ENCODE data around the gene ABCA4. TPM values are rescaled to one million over a fixed set of nuclear protein-coding genes. Genes with fewer than 3 reads are reported as not detected.

Gene ABCA4
- total RNA-seq, 1 experiment from 2014 or later: 0.11 TPM

DNA sequence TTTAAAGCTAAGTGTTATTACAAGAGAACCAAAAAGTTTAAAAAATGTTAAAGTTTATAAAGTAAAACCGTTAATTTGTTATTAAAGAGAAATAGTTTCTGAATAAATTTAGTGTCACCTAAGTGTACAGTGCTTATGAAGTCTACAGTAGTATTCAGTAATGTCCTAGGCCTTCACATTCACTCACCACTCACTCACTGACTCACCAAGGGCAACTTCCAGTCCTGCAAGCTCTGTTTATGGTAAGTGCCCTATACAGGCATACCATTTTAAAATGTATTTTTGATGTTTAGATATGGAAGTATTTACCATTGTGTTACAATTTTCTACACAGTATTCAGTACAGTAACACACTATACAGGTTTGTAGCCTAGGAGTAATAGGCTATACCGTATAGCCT is 151.6 kb downstream of the ABCA4 start:
- DNase-seq (ENCODE audit: low read depth in 1 of 2, low spot score in 2 of 2): no peak
- Histone ChIP-seq H3K27me3 (replicated peaks) (no peaks in the 10 kb centered on the region), H3K4me1 (replicated peaks) (peaks cover 9% of the 10 kb centered on the region), H3K27ac (no peak overlapping the region), H3K4me3 (no peak overlapping the region), H3K9me3 (replicated peaks) (no peaks in the 10 kb centered on the region), H3K36me3 (no peaks in the 10 kb centered on the region)

DNA sequence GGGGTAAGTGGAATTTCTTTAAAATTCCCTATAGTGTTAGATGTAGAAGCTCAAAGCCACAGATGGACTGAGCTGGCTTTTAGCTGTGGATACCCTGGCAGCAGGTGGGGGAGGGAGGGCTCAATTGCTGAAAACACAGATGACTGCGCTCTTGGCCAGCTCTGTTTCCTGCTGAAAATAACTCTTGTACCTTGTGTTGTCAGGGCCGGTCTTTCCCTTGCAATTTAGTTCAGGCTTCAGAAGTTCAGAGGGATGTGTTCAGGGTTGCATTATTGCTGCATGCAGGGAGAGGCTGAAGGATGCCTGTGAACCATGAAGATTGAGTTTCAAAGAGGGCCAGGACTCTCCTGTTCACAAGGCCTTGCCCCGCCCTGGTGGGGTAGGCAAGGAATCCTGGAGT is 153.6 kb downstream of the ABCA4 start:
- H3K4me3 ChIP-seq: no peak overlapping the region
- DNase-seq (ENCODE audit: low read depth in 1 of 2, low spot score in 2 of 2): no peak
- H3K27ac ChIP-seq: no peak overlapping the region
- H3K9me3 ChIP-seq (replicated peaks): no peaks in the 10 kb centered on the region
- H3K27me3 ChIP-seq (replicated peaks): no peaks in the 10 kb centered on the region
- no peaks in the 10 kb centered on the region for H3K36me3 ChIP-seq
- peaks cover 10% of the 10 kb centered on the region for H3K4me1 ChIP-seq (replicated peaks)

DNA sequence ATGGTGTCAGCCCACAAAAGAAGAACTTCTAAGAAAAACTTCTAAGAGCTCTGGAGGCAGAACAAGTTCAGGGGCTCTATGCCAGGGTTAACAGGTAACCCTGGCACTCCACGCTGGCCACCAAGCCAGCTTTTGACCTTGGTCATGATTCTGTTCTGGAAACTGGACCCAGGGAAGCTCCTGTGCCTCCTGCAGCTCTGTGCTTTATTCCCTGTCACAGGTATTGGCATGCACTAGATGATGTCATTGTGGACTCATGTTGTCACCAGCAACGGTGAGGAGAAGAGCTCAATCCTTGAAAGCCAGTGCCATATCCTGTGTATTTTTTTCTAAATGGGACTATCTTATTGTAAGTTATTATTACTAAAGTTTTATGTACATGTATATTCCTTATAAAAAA is 155.1 kb downstream of the ABCA4 start:
- no peaks in the 10 kb centered on the region for H3K36me3 ChIP-seq
- no peaks in the 10 kb centered on the region for H3K27me3 ChIP-seq (replicated peaks)
- H3K9me3 ChIP-seq (replicated peaks): 0 out of 2 replicates have a peak, but pooled peaks cover 2% of the 10 kb centered on the region
- no peak overlapping the region for H3K4me3 ChIP-seq
- no peak overlapping the region for H3K27ac ChIP-seq
- peaks cover 10% of the 10 kb centered on the region for H3K4me1 ChIP-seq (replicated peaks)
- DNase-seq (ENCODE audit: low read depth in 1 of 2, low spot score in 2 of 2): no peak

DNA sequence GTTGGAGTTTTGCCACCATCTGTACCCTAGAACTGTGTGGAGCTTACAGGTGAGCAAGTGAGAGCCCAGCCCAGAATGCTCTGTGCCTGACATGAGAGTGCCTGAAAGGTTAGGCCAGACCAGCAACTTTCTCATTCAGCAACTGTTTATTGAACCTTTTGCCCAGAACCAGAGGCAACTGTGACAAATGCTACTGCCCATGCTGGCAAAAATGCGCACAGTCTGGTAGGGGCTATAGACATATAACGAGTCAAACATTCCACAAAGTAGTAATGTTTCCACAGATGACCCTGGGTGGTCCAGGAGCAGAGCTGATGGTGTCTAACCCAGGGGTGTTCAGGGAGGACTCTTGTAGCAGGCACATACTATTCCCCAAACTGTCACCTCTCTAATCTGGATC is 155.7 kb downstream of the ABCA4 start:
- Histone ChIP-seq H3K4me1 (replicated peaks) (peaks cover 10% of the 10 kb centered on the region), H3K4me3 (no peak overlapping the region), H3K27ac (no peak overlapping the region), H3K27me3 (replicated peaks) (no peaks in the 10 kb centered on the region), H3K9me3 (replicated peaks) (0 out of 2 replicates have a peak, but pooled peaks cover 2% of the 10 kb centered on the region), H3K36me3 (no peaks in the 10 kb centered on the region)
- DNase-seq (ENCODE audit: low read depth in 1 of 2, low spot score in 2 of 2): no peak

DNA sequence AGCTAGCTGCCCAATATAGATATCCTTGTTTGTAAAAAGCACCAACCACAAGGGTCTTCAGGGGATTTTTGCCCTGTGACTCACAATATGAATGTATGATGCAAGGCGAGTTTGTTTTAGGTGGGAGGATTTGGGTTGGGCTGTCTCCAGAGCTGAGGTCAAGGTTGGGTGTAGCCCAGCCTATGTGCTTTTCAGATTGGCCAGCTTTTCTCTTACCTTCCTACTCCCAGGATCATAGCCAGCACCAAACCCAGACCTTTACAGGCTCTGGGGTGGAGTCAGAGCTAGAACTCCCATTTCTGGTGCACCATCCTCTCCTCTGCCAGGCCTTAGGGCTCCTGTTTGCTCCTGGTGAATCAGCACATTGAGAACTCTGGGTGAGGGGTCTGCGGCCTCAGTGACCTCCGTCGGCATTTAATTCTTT is 156.2 kb downstream of the ABCA4 start:
- Histone ChIP-seq H3K4me1 (replicated peaks) (peaks cover 10% of the 10 kb centered on the region), H3K36me3 (no peaks in the 10 kb centered on the region), H3K27me3 (replicated peaks) (no peaks in the 10 kb centered on the region), H3K9me3 (replicated peaks) (0 out of 2 replicates have a peak, but pooled peaks cover 2% of the 10 kb centered on the region), H3K4me3 (no peak overlapping the region), H3K27ac (no peak overlapping the region)
- DNase-seq (ENCODE audit: low read depth in 1 of 2, low spot score in 2 of 2): no peak

DNA sequence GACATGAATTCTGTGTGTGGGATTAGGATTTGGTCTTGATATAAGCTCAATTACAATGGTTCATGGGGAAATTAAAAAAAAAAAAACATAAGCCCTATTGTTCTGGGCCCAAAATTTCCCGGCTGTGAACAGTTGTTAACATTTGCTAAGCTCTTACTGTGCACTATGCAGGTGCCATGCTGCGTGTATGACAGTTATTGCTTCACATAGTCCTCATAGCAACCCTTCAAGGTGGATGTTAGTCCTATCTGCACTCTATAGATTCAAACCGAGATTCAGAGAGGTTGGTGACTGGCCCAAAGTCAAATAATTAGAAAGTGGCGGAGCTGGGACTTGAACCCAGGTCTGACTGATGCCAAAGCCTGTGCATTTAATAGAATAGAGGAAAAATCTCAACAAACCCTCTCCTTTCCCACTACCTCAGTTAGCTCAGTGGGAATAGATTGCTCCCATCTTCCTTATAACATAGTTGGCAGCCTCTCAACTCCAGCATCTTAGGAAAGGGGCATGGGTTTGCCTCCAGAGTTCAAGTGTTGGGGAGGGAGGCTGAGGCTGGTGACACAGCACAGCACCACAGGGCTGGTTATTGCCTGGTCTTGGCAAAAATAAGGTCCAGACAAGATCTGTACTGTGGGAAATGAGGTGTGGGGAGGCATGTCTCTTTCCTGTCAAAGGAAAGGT is 156.7 kb downstream of the ABCA4 start:
- Histone ChIP-seq H3K4me3 (no peak overlapping the region), H3K36me3 (no peaks in the 10 kb centered on the region), H3K4me1 (replicated peaks) (peaks cover 10% of the 10 kb centered on the region), H3K27me3 (replicated peaks) (no peaks in the 10 kb centered on the region), H3K27ac (no peak overlapping the region), H3K9me3 (replicated peaks) (0 out of 2 replicates have a peak, but pooled peaks cover 2% of the 10 kb centered on the region)
- no peak for DNase-seq (ENCODE audit: low read depth in 1 of 2, low spot score in 2 of 2)

DNA sequence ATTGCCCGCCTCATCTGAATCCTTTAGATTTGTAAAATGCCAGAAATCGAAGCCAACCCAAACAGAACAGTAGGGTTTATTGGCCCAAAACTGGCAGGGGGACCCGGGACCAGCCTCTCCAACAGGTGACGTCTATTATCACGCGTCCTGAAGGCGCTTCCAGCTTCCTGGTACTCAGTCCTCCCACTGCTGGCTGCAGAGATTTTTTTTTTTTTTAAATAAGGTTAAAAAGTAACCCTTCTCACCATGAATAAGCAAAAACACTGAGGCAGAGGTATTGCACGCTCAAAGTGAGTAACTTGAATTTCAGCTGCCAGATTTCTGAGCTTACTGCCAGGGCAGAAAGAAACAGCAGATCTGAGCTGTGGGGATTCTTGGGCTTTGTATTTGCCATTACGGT is 157.4 kb downstream of the ABCA4 start:
- H3K27ac ChIP-seq: no peak overlapping the region
- DNase-seq (ENCODE audit: low read depth in 1 of 2, low spot score in 2 of 2): no peak
- H3K4me3 ChIP-seq: no peak overlapping the region

DNA sequence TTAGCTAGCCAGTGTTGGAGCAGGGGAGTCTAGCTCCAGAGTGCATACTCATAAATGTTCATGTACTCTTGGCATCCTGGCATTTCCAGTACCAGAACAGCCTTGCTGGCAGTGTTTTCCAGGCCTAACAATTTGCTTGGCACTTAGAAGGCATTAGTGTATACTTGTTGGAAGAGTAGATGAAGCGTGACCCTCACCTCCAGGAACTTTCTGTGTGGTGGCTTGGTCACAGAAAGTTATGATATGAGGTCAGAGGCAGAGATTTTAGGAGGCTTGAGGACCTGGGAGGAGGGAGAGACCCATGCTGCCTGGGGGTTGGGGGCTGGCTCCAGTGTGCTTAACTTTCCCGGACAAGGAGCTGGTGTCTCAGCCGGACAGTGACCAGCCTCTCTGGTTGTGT is 159.0 kb downstream of the ABCA4 start:
- peaks cover 10% of the 10 kb centered on the region for H3K4me1 ChIP-seq (replicated peaks)
- no peak overlapping the region for H3K27ac ChIP-seq
- no peaks in the 10 kb centered on the region for H3K27me3 ChIP-seq (replicated peaks)
- no peak overlapping the region for H3K4me3 ChIP-seq
- H3K36me3 ChIP-seq: no peaks in the 10 kb centered on the region
- 0 out of 2 replicates have a peak, but pooled peaks cover 2% of the 10 kb centered on the region for H3K9me3 ChIP-seq (replicated peaks)
- no peak for DNase-seq (ENCODE audit: low read depth in 1 of 2, low spot score in 2 of 2)

More for the DNA sequence above, 157.4 kb downstream of the ABCA4 start:
- Histone ChIP-seq H3K36me3 (no peaks in the 10 kb centered on the region), H3K4me1 (replicated peaks) (peaks cover 10% of the 10 kb centered on the region), H3K9me3 (replicated peaks) (0 out of 2 replicates have a peak, but pooled peaks cover 2% of the 10 kb centered on the region), H3K27me3 (replicated peaks) (no peaks in the 10 kb centered on the region)

DNA sequence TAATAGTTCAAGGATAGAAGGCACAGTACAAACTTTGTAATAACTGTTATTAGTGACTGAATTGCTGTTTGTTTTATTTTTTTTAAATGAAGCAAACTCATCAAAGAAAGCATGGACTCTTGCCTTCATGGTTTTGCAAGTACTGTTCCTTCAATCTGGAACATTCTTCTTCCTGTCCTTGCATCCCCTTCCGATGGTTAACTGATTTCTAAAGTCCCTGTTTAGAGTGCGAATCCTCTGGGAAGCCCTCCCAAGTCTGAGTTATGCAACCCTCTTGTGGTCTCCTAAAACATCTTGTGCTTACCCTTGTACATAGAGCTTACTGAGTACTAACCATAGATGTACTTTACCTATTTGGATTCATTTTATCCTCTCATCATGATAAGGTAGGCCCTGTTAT is 159.5 kb downstream of the ABCA4 start:
- Histone ChIP-seq H3K36me3 (no peaks in the 10 kb centered on the region), H3K9me3 (replicated peaks) (peaks cover 3% of the 10 kb centered on the region), H3K27me3 (replicated peaks) (no peaks in the 10 kb centered on the region), H3K4me1 (replicated peaks) (peaks cover 10% of the 10 kb centered on the region), H3K4me3 (no peak overlapping the region), H3K27ac (no peak overlapping the region)
- DNase-seq (ENCODE audit: low read depth in 1 of 2, low spot score in 2 of 2): no peak

DNA sequence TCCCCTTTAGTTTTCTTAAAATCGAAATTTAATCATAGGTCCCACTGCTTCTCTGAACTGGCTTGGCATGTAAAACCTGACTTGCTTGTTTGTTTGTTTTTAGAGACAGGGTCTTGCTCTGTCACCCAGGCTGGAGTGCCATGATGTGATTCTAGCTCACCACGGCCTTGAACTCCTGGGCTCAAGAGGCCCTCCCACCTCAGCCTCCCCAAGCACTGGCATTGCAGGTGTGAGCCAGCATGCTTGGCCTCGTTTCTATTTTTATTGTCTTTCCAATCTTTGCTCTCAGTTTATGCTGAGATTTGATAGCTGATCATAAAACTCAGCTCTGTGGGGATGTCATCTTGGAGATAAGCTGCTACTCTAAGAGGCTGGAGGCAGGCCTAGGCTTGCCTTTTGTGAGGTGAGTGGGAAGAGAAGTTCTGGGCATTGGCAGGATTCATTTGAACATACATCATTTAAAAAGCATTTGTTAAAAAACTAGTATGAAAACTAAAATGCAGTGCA is 160.3 kb downstream of the ABCA4 start:
- Histone ChIP-seq H3K36me3 (no peaks in the 10 kb centered on the region), H3K27ac (no peak overlapping the region)
- DNase-seq (ENCODE audit: low read depth in 1 of 2, low spot score in 2 of 2): no peak

DNA sequence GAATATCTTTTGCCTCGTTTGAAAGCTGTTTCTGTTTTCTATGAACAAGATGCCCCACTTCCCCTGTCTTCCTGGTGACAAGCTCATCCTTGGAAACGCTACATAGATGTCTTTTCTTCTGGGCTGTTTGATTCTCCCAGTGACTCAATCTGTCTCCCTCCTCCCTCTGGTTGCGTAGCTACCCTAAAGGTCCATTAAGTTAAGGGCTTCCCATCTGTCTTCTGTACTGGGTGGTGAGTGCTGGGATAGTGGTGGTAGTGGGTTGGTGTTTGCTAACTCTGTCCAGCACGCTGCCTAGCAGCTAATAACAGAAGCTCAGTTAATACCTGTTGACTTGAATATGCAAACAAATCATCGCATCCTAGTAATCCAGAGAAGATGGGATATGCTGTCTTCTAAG is 161.5 kb downstream of the ABCA4 start:
- Histone ChIP-seq H3K9me3 (replicated peaks) (peaks cover 10% of the 10 kb centered on the region), H3K27me3 (replicated peaks) (no peaks in the 10 kb centered on the region), H3K4me1 (replicated peaks) (peaks cover 2% of the 10 kb centered on the region), H3K4me3 (no peak overlapping the region), H3K36me3 (no peaks in the 10 kb centered on the region), H3K27ac (no peak overlapping the region)
- no peak for DNase-seq (ENCODE audit: low read depth in 1 of 2, low spot score in 2 of 2)

More for the DNA sequence above, 160.3 kb downstream of the ABCA4 start:
- Histone ChIP-seq H3K4me1 (replicated peaks) (peaks cover 10% of the 10 kb centered on the region), H3K4me3 (no peak overlapping the region), H3K9me3 (replicated peaks) (peaks cover 7% of the 10 kb centered on the region), H3K27me3 (replicated peaks) (no peaks in the 10 kb centered on the region)

DNA sequence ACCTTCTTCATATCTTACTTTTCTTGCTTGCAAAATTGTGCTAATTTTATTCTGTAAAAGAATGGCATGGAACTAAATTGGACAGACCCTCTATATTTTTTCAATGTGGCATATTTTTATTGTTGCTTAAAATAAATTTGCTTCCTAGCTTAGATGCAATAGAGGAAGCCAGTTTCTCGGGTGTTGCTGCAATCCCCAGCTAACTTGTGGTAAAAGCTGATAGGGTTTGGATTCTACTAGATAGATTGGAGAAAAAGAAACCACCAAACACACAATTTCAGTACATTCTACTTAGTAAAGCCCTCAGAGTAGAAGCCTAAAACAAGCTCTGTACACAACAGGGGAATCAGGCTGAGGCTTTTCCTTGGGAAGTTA is 162.2 kb downstream of the ABCA4 start:
- H3K27me3 ChIP-seq (replicated peaks): no peaks in the 10 kb centered on the region
- H3K36me3 ChIP-seq: no peaks in the 10 kb centered on the region
- no peak for DNase-seq (ENCODE audit: low read depth in 1 of 2, low spot score in 2 of 2)
- no peaks in the 10 kb centered on the region for H3K4me1 ChIP-seq (replicated peaks)
- H3K27ac ChIP-seq: no peak overlapping the region
- peaks cover 10% of the 10 kb centered on the region for H3K9me3 ChIP-seq (replicated peaks)
- H3K4me3 ChIP-seq: no peak overlapping the region

DNA sequence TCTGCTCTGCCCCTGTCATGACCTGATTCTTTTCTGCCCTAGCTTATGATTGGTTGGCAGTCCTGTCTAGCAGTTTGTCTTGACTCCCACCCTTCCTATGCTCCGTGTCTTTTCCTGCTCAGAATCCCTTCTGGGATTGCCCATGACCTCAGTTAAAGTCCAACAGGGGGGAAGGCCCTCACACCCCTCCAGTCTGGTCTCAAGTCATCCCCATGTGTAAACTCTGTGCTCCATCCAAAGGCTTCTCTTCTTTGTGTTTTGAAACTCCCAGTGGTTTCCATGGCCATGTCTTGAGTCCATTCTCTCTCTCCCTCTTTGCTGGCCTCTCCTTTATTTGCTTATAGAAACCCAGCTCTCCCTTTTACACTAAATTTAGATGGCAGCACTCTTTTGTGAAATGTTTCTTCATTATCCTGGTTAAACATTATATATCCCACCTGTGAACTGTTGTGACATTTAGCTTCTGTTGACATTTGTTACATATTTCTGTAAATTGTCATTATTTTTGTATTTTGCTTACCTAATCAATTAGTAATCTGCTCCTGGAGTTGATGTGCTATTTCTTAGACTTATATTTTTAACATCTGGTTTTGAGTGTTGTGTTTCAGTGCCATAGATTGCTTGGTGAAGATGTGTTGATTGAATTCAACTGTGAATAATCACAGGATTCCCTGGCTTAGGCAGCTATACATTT is 162.8 kb downstream of the ABCA4 start:
- peaks cover 10% of the 10 kb centered on the region for H3K9me3 ChIP-seq (replicated peaks)
- no peak for DNase-seq (ENCODE audit: low read depth in 1 of 2, low spot score in 2 of 2)
- no peaks in the 10 kb centered on the region for H3K4me1 ChIP-seq (replicated peaks)
- no peak overlapping the region for H3K27ac ChIP-seq
- H3K27me3 ChIP-seq (replicated peaks): no peaks in the 10 kb centered on the region
- no peaks in the 10 kb centered on the region for H3K36me3 ChIP-seq
- no peak overlapping the region for H3K4me3 ChIP-seq

DNA sequence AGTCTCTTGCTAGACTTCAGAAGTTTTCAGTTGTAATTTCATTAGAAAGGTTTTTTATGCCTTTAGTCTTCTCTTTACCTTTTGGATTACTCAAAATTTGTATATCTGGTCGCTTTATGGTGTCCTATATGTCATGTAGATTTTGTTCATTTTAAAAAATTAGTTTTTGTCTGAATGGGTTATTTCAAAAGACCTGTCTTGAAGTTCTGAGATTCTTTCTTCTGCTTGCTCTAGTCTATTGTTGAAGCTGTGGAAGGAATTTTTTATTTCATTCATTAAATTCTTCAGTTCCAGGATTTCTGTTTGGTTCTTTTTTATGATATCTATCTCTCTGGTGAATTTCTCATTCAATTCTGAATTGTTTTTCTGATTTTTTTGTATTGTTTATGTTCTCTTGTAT is 165.2 kb downstream of the ABCA4 start:
- Histone ChIP-seq H3K4me3 (no peak overlapping the region), H3K27me3 (replicated peaks) (no peaks in the 10 kb centered on the region), H3K9me3 (replicated peaks) (peaks cover 8% of the 10 kb centered on the region), H3K4me1 (replicated peaks) (no peaks in the 10 kb centered on the region), H3K36me3 (no peaks in the 10 kb centered on the region), H3K27ac (no peak overlapping the region)
- DNase-seq (ENCODE audit: low read depth in 1 of 2, low spot score in 2 of 2): no peak
